Activated CD4-positive, alpha-beta T cell treated with anti-CD3 and anti-CD28 coated beads, Interleukin-2, amount 10 ng/mL, durations not matched to agents 24 days and 14 days (primary cell): ENCODE data around the gene YPEL4. TPM values are rescaled to one million over a fixed set of nuclear protein-coding genes. Genes with fewer than 3 reads are reported as not detected.

Source experiments
- DNase-seq: peaks from one replicate; pipeline ENCODE4 v3.0.0; 2022
- H3K27ac Mint-ChIP-seq: one replicate; pipeline ENCODE4 v1.8.0; 2022; ENCODE audit warnings: mild to moderate bottlenecking, mixed read lengths
- H3K27me3 Mint-ChIP-seq: one replicate; pipeline ENCODE4 v1.8.0; 2022; ENCODE audit warnings: mixed read lengths
- H3K36me3 Mint-ChIP-seq: one replicate; pipeline ENCODE4 v1.8.0; 2022; ENCODE audit warnings: low read depth, mild to moderate bottlenecking, mixed read lengths
- H3K4me1 Mint-ChIP-seq: one replicate; pipeline ENCODE4 v1.8.0; 2021; ENCODE audit warnings: mixed read lengths
- H3K4me3 Mint-ChIP-seq: one replicate; pipeline ENCODE4 v1.8.0; 2022; ENCODE audit warnings: mild to moderate bottlenecking, moderate library complexity, mixed read lengths
- H3K9me3 Mint-ChIP-seq: one replicate; pipeline ENCODE4 v1.8.0; 2021; ENCODE audit warnings: mixed read lengths
- intact Hi-C: fragments of 100-400 bp; cut with micrococcal nuclease; formaldehyde crosslinking; loops from one replicate; pipeline ENCODE4 v1.15.1; 2023
- total RNA-seq: library from RNA; stranded (reverse); gene quantifications from 2 replicates; pipeline ENCODE4 v1.2.3, GENCODE V29; 2022

The YPEL4 gene
- total RNA-seq, 1 donor from 2014 or later: 0.40 TPM

DNA sequence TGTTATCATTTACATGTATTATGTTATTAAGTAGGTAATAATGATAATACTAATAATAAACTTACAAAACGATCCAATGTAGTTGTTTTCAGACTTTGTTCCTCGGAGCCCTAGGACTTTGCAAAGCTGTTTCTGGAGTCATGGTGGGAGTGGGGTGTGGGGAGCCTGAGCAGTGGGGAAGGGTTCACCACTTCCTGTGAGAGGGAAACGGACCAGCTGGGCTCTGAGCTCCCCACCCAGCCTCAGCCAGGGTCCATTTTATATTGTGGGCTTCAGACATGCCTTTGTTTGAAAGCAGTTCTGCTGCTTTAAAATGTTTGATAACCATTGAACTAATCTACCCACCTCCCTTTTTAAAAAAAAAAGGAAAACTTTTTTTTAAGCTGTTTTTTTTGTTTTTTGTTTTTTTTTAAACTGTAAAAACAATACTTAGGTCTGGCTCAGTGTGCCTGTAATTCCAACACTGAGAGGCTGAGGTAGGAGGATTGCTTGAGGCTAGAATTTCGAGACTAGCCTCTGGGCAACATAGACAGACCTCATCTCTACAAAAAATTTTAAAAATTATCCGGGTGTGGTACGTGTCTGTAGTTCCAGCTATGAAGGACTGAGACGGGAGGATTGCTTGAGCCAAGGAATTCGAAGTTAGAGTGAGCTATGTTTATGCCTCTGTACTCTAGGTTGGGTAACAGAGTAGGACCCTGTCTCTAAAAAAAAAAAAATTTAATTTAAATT lies 45.2 kb downstream of the YPEL4 start:
- no peaks in the 10 kb centered on the region for H3K36me3 Mint-ChIP-seq
- H3K4me3 Mint-ChIP-seq: no peak overlapping the region
- H3K4me1 Mint-ChIP-seq: no peaks in the 10 kb centered on the region
- no peak overlapping the region for H3K27ac Mint-ChIP-seq
- no peak for DNase-seq
- intact Hi-C loops: no loop called here
- peaks cover 13% of the 10 kb centered on the region for H3K27me3 Mint-ChIP-seq
- H3K9me3 Mint-ChIP-seq: no peaks in the 10 kb centered on the region

- no peak for DNase-seq
- Mint-ChIP-seq H3K4me1 (peaks cover 2% of the 10 kb centered on the region), H3K9me3 (no peaks in the 10 kb centered on the region), H3K27ac (no peak overlapping the region), H3K4me3 (no peak overlapping the region), H3K27me3 (peaks cover 24% of the 10 kb centered on the region), H3K36me3 (no peaks in the 10 kb centered on the region)
- intact Hi-C loops: no loop called here
Measured at GRCh38 chr11:57601297-57601696, 48.4 kb downstream of the YPEL4 start.

- H3K27me3 Mint-ChIP-seq: peaks cover 25% of the 10 kb centered on the region
- intact Hi-C loops: no loop called here
- H3K27ac Mint-ChIP-seq: no peak overlapping the region
- no peaks in the 10 kb centered on the region for H3K36me3 Mint-ChIP-seq
- no peaks in the 10 kb centered on the region for H3K9me3 Mint-ChIP-seq
- H3K4me3 Mint-ChIP-seq: no peak overlapping the region
- H3K4me1 Mint-ChIP-seq: peaks cover 2% of the 10 kb centered on the region
- no peak for DNase-seq
Measured at GRCh38 chr11:57599381-57599780, 50.3 kb downstream of the YPEL4 start.

DNA sequence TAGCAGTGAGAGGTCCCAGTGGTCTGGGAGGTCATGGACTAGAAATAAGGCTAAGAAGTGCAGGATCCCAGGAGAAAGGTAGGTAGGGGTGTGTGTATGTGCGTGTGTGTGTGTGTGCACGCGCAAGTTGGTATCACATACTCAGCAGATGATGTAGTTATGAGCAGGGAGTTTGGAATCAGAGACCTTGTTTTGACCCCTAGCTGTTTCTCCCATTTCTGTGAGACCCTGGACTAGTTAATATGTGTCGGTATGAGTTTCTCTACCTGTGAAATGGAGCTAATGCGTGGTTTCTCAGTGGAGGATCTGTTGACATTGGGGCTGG lies 50.9 kb downstream of the YPEL4 start:
- Mint-ChIP-seq H3K27ac (no peak overlapping the region), H3K27me3 (peaks cover 30% of the 10 kb centered on the region), H3K36me3 (no peaks in the 10 kb centered on the region), H3K9me3 (no peaks in the 10 kb centered on the region), H3K4me1 (peaks cover 2% of the 10 kb centered on the region), H3K4me3 (no peak overlapping the region)
- DNase-seq: no peak
- intact Hi-C loops: no loop called here

DNA sequence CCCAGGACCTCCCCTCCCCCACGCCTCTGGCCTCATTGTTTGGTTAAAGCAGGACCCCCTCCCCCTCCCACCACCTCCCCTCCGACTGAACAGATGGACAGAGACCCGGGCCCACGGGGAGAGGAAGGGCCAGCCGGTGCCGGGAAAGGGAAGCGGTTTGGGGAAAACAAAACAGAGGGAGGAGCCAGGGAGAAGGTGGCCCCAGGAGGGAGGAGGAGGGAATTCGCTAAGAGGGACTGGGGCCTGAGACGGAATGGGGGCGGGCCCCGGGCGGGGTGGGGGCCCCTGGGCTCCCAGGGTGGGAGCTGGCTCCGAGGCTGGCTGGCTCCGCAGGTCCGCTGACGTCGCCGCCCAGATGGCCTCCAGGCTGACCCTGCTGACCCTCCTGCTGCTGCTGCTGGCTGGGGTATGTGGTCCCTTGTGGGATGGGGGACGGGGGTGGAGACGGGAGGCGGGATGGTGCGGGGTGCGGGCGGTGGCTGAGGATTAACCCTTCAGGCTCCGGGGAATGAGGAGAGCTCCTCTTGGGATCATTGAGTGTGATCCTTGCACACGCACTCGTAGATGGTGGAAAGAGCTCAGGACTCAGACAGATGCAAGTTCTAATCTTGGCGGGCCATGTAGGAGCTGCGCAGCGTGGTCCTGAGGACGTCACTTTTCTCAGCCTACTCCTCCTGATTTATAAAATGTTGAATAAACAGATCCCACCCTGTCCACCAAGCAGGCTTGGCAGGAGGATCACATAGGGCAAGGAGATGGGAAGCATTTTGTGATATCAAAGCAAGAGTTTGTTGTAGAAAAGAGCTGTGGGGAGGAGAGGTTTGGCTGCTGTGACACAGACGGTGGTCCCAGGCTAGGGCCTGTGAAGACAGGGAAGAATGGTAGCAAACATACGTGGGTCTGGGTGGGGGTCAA lies 51.5 kb downstream of the YPEL4 start:
- DNase-seq: no peak
- Mint-ChIP-seq H3K36me3 (no peaks in the 10 kb centered on the region), H3K27me3 (peaks cover 32% of the 10 kb centered on the region), H3K27ac (no peak overlapping the region), H3K4me1 (peaks cover 2% of the 10 kb centered on the region), H3K4me3 (peak overlapping the region; percentile 9), H3K9me3 (no peaks in the 10 kb centered on the region)
- intact Hi-C loops: no loop called here

- Mint-ChIP-seq H3K27me3 (peaks cover 32% of the 10 kb centered on the region), H3K4me1 (peaks cover 2% of the 10 kb centered on the region), H3K36me3 (no peaks in the 10 kb centered on the region), H3K27ac (no peak within 1 kb of the TSS), H3K9me3 (no peaks in the 10 kb centered on the region), H3K4me3 (peak within 1 kb of the TSS; percentile 9)
- no peak for DNase-seq
- intact Hi-C loops: no loop called here
Measured at GRCh38 chr11:57597461-57597915, 52.2 kb downstream of the YPEL4 start, which contains the start of gene SERPING1. TSS of gene SERPING1 (plus strand) at chr11:57597685. CDS start at chr11:57598271, 586 bp downstream.

- no peak overlapping the region for H3K27ac Mint-ChIP-seq
- peaks cover 32% of the 10 kb centered on the region for H3K27me3 Mint-ChIP-seq
- no peak for DNase-seq
- intact Hi-C loops: no loop called here
- no peak overlapping the region for H3K4me3 Mint-ChIP-seq
- H3K36me3 Mint-ChIP-seq: no peaks in the 10 kb centered on the region
- peaks cover 2% of the 10 kb centered on the region for H3K4me1 Mint-ChIP-seq
- H3K9me3 Mint-ChIP-seq: no peaks in the 10 kb centered on the region
Measured at GRCh38 chr11:57596266-57596885, 53.3 kb downstream of the YPEL4 start.

Other genes with a start within 250 kb of the YPEL4 start
- gene SLC43A3, start 222.8 kb downstream of the YPEL4 start, total RNA-seq: 255 and 261 TPM in 2 replicates
- 0.23 and 0.26 TPM in 2 replicates for gene RTN4RL2, start 189.4 kb downstream of the YPEL4 start, total RNA-seq
- 35.3 and 35.8 TPM in 2 replicates for gene SLC43A1, start 134.2 kb downstream of the YPEL4 start, total RNA-seq
- 108 and 112 TPM in 2 replicates for gene TIMM10, start 119.2 kb downstream of the YPEL4 start, total RNA-seq
- gene SMTNL1, start 112.3 kb downstream of the YPEL4 start, total RNA-seq: not detected in 2 replicates
- gene UBE2L6, start 82.2 kb downstream of the YPEL4 start, total RNA-seq: 151 and 157 TPM in 2 replicates
- 0.14 and 0.28 TPM in 2 replicates for gene SERPING1, start 52.2 kb downstream of the YPEL4 start, total RNA-seq
- gene CLP1, start 7.8 kb upstream of the YPEL4 start, total RNA-seq: 18.5 and 19.8 TPM in 2 replicates
- 78.4 and 80.9 TPM in 2 replicates for gene ZDHHC5, start 18.2 kb upstream of the YPEL4 start, total RNA-seq
- 13.9 and 15.6 TPM in 2 replicates for gene MED19, start 62.3 kb upstream of the YPEL4 start, total RNA-seq
- 99.0 and 99.2 TPM in 2 replicates for gene TMX2, start 62.7 kb upstream of the YPEL4 start, total RNA-seq
- gene SELENOH, start 91.6 kb upstream of the YPEL4 start, total RNA-seq: 211 and 216 TPM in 2 replicates
- gene BTBD18, start 101.9 kb upstream of the YPEL4 start, total RNA-seq: not detected in 2 replicates
- 4.9 and 6.0 TPM in 2 replicates for gene CTNND1, start 111.9 kb upstream of the YPEL4 start, total RNA-seq